ENCODE data around the gene NUCB1. TPM values are rescaled to one million over a fixed set of nuclear protein-coding genes. Genes with fewer than 3 reads are reported as not detected.

Gene NUCB1
- total RNA-seq, 1 donor from 2014 or later: 126 TPM

DNA sequence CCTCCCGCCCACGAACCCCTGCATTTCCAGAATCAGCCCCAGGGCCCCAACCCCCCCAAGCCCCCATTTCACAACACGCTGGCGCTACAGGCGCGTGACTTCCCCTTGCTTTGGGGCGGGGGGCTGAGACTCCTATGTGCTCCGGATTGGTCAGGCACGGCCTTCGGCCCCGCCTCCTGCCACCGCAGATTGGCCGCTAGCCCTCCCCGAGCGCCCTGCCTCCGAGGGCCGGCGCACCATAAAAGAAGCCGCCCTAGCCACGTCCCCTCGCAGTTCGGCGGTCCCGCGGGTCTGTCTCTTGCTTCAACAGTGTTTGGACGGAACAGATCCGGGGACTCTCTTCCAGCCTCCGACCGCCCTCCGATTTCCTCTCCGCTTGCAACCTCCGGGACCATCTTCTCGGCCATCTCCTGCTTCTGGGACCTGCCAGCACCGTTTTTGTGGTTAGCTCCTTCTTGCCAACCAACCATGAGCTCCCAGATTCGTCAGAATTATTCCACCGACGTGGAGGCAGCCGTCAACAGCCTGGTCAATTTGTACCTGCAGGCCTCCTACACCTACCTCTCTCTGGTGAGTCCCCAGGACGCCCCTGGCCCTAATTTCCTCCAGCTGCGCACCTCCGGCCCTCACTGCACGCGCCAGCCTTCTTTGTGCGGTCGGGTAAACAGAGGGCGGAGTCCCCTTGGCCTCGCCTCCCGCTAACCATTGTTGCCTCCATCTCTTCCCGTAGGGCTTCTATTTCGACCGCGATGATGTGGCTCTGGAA is 65.1 kb downstream of the NUCB1 start, which contains the start of gene FTL:
FTL (plus strand) TSS at position 270 of the 766 bp plus-strand sequence; CDS start at position 469, 199 bp downstream.
- CTCF ChIA-PET: interaction anchor here (1.3 to 1.4 kb wide), 2 partner anchors 170 to 177 kb away, joined by 4 to 5 read pairs; no protein-coding TSS in a partner anchor
- Mint-ChIP-seq H3K27ac (peak within 1 kb of the TSS; percentile 99), H3K4me3 (peak within 1 kb of the TSS; percentile 99), H3K27me3 (no peaks in the 10 kb centered on the region), H3K9me3 (no peaks in the 10 kb centered on the region), H3K36me3 (ENCODE audit: low read depth) (peaks cover 52% of the 10 kb centered on the region), H3K4me1 (peaks cover 70% of the 10 kb centered on the region)
- POLR2A ChIA-PET: interaction anchor here (0.8 to 8.1 kb wide), 15 partner anchors 9 to 346 kb away, joined by 3 to 179 read pairs (median 5); partner anchors contain the start of genes BAX, BCAT2, DHDH and GYS1
- TF ChIP-seq, protein P1, sequence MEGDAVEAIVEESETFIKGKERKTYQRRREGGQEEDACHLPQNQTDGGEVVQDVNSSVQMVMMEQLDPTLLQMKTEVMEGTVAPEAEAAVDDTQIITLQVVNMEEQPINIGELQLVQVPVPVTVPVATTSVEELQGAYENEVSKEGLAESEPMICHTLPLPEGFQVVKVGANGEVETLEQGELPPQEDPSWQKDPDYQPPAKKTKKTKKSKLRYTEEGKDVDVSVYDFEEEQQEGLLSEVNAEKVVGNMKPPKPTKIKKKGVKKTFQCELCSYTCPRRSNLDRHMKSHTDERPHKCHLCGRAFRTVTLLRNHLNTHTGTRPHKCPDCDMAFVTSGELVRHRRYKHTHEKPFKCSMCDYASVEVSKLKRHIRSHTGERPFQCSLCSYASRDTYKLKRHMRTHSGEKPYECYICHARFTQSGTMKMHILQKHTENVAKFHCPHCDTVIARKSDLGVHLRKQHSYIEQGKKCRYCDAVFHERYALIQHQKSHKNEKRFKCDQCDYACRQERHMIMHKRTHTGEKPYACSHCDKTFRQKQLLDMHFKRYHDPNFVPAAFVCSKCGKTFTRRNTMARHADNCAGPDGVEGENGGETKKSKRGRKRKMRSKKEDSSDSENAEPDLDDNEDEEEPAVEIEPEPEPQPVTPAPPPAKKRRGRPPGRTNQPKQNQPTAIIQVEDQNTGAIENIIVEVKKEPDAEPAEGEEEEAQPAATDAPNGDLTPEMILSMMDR (IDR thresholded peaks at IDR 0.05): no peak
- ATAC-seq (ENCODE audit: low read depth) (peak; percentile 80), DNase-seq (peak; percentile 88)
- intact Hi-C loops (cut with micrococcal nuclease): loop anchor here (1.0 to 5.0 kb wide), 7 partner anchors 11 to 626 kb away; partner anchors contain the start of genes BAX, DBP and PRR12

DNA sequence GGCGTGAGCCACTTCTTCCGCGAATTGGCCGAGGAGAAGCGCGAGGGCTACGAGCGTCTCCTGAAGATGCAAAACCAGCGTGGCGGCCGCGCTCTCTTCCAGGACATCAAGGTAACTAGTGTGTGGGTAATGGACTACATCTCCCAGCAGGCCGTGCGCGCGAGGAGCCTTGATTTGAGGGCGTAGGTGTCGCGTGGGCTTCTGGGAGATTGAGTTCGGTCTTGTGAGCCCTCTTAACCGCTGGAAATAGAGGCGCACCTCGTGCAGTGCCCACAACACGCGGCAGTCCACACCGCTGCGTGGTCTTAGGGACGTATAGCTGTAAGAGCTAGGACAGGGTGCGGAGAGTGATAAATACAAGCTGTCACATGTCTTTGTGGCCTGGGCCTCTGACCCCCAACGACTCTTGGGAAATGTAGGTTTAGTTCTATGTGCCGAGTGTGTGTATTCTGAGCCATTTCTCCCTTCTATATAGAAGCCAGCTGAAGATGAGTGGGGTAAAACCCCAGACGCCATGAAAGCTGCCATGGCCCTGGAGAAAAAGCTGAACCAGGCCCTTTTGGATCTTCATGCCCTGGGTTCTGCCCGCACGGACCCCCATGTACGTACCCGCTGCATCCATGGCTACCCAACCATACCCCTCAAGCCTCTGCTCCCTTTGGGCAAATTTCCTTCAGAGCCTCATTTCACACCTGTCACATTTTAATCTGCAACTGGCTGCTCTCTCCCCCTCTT is 65.9 kb downstream of the NUCB1 start:
- DNase-seq (peak; percentile 79), ATAC-seq (ENCODE audit: low read depth) (peak; percentile 62)
- Mint-ChIP-seq H3K27me3 (no peaks in the 10 kb centered on the region), H3K9me3 (no peaks in the 10 kb centered on the region), H3K4me1 (peaks cover 72% of the 10 kb centered on the region), H3K27ac (peak overlapping the region; percentile 99), H3K4me3 (peak overlapping the region; percentile 99), H3K36me3 (ENCODE audit: low read depth) (peaks cover 55% of the 10 kb centered on the region)
- TF ChIP-seq, protein P1 (IDR thresholded peaks at IDR 0.05): no peak
- ChIA-PET CTCF (interaction anchor here (0.5 to 2.2 kb wide), 4 partner anchors 123 to 581 kb away, joined by 3 to 8 read pairs (median 6); no protein-coding TSS in a partner anchor), POLR2A (interaction anchor here (0.6 to 8.1 kb wide), 18 partner anchors 8 to 347 kb away, joined by 3 to 179 read pairs (median 5); partner anchors contain the start of genes BAX, BCAT2, DHDH and GYS1)
- intact Hi-C loops (cut with micrococcal nuclease): loop anchor here (1.0 to 5.0 kb wide), 7 partner anchors 10 to 625 kb away; partner anchors contain the start of genes BAX, DBP and PRR12

DNA sequence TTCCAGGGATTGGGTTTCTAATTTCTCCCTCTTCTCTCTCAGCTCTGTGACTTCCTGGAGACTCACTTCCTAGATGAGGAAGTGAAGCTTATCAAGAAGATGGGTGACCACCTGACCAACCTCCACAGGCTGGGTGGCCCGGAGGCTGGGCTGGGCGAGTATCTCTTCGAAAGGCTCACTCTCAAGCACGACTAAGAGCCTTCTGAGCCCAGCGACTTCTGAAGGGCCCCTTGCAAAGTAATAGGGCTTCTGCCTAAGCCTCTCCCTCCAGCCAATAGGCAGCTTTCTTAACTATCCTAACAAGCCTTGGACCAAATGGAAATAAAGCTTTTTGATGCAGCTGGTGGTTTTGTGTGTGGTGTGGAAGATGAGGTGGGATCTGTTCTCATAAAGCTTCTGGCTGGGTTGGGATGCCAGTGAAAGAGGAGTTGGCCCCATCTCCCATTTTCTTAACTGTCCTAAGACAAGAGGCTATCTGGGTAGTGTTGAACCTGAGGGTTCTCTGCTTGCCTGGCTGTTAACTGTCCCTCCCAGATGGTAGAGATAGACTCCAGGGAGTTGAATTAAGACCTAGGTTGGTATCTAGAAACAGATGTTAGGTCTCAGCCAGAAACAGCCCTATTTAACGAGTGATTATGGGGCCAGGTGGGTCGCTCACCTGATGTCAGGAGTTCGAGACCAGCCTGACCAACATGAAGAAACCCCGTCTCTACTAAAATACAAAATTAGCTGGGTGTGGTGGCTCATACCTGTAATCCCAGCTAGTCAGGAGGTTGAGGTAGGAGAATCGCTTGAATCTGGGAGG is 66.6 kb downstream of the NUCB1 start:
- ATAC-seq (ENCODE audit: low read depth) (no peak), DNase-seq (no peak)
- POLR2A ChIA-PET: interaction anchor here (0.6 to 8.1 kb wide), 16 partner anchors 10 to 348 kb away, joined by 3 to 179 read pairs (median 5); partner anchors contain the start of genes BAX, GYS1, NUCB1 and PPP1R15A
- H3K4me1 Mint-ChIP-seq: peaks cover 71% of the 10 kb centered on the region
- no peaks in the 10 kb centered on the region for H3K27me3 Mint-ChIP-seq
- peak overlapping the region; percentile 99 for H3K4me3 Mint-ChIP-seq
- H3K9me3 Mint-ChIP-seq: no peaks in the 10 kb centered on the region
- peaks cover 53% of the 10 kb centered on the region for H3K36me3 Mint-ChIP-seq (ENCODE audit: low read depth)
- TF ChIP-seq, protein P1 (IDR thresholded peaks at IDR 0.05): no peak
- H3K27ac Mint-ChIP-seq: peak overlapping the region; percentile 99
- CTCF ChIA-PET: interaction anchor here (1.0 to 2.2 kb wide), 3 partner anchors 124 to 178 kb away, joined by 3 to 8 read pairs (median 7); no protein-coding TSS in a partner anchor
- intact Hi-C loops (cut with micrococcal nuclease): loop anchor here (5.0 kb wide), 1 partner anchor 109 kb away; no protein-coding TSS in a partner anchor

DNA sequence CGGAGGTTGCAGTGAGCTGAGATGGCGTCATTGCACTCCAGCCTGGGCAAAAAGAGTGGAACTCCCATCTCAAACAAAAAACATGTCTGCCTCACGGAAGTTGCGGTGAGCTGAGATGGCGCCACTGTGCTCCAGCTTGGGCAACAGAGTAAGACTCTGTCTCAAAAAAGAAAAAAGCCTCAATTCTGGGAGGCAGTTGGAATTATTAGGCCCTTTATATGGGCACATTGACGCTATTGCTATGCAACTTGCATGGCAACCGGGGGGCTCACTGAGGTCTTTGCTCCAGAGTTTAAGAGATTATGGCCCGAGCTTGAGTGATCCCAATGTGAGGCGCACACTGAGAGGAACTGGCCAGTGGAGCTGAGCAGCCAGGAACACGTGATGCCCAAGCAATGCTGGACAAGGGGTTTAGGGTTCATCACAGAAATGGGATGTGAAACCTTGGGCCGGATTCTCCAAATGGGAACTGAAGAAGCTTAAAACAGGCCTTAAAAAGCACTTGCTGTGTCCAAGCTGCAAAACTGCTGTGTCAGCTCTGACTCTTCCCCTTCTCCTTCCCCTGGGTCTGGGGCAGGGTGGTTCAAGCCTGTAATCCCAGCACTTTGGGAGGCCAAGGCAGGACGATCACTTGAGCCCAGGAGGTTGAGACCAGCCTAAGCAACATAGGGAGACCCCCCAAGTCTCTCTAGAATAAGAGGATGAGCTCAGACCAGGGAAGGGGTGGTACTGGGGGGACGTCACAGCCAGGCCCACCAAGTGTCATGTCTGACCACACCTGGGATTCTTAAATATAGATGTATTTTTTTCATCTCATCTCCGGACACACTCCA is 67.5 kb downstream of the NUCB1 start:
- ChIA-PET CTCF (interaction anchor here (0.6 to 2.2 kb wide), 4 partner anchors 125 to 179 kb away, joined by 3 to 8 read pairs (median 5); no protein-coding TSS in a partner anchor), POLR2A (interaction anchor here (0.6 to 8.1 kb wide), 11 partner anchors 9 to 327 kb away, joined by 3 to 179 read pairs (median 5); partner anchors contain the start of genes BAX, GYS1, NUCB1 and PPP1R15A)
- TF ChIP-seq, protein P1 (IDR thresholded peaks at IDR 0.05): no peak
- Mint-ChIP-seq H3K27ac (peak overlapping the region; percentile 99), H3K36me3 (ENCODE audit: low read depth) (peaks cover 51% of the 10 kb centered on the region), H3K27me3 (no peaks in the 10 kb centered on the region), H3K4me3 (peak overlapping the region; percentile 99), H3K9me3 (no peaks in the 10 kb centered on the region), H3K4me1 (peaks cover 63% of the 10 kb centered on the region)
- intact Hi-C loops (cut with micrococcal nuclease): loop anchor here (5.0 kb wide), 1 partner anchor 110 kb away; no protein-coding TSS in a partner anchor
- ATAC-seq (ENCODE audit: low read depth) (no peak), DNase-seq (no peak)

Measured in activated B cell treated with CpG ODN at 0.5 μM for 24 hours (primary cell).